ENCODE measurements around the gene NFKBIE.

DNA sequence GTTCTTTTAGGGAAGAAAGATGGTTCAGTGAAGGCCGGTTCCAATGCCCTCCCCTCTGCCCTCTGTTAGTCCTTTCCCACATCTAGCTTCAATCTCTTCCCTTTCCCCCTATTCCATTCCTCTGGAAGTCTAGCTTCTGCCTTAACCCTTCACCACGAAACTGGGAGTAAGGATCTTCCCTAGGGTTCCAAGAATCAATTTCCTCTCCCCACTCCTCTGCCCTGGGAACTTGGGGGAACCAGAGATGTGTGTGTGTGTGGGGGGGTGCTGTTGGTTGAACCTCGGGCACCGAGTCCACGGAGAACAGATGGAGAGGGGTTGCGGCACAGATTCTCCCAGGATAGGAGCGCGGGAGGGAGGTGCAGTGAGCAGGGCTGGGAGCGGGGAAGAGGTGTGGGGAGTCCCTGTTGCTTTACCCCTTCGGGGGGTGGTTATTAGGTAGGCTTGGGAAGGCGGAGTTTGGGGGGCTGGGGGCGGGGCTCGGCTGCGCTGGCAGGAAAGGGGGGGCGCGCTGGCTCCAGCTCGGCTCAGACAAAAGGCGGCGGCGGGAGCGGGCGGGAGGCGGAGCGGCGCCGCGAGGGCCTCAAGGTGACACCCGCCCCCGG lies 4.7 kb upstream of the NFKBIE start, which contains the start of gene TMEM151B:
- TF ChIP-seq POLR2A (IDR thresholded peaks at IDR 0.05) (no peak), EP300 (IDR thresholded peaks at IDR 0.05) (no peak), POLR2AphosphoS5 (IDR thresholded peaks at IDR 0.05) (no peak)
- TF ChIP-seq, protein P1, sequence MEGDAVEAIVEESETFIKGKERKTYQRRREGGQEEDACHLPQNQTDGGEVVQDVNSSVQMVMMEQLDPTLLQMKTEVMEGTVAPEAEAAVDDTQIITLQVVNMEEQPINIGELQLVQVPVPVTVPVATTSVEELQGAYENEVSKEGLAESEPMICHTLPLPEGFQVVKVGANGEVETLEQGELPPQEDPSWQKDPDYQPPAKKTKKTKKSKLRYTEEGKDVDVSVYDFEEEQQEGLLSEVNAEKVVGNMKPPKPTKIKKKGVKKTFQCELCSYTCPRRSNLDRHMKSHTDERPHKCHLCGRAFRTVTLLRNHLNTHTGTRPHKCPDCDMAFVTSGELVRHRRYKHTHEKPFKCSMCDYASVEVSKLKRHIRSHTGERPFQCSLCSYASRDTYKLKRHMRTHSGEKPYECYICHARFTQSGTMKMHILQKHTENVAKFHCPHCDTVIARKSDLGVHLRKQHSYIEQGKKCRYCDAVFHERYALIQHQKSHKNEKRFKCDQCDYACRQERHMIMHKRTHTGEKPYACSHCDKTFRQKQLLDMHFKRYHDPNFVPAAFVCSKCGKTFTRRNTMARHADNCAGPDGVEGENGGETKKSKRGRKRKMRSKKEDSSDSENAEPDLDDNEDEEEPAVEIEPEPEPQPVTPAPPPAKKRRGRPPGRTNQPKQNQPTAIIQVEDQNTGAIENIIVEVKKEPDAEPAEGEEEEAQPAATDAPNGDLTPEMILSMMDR (IDR thresholded peaks at IDR 0.05): no peak
